Loucy (cell line): ENCODE measurements around the gene FCHSD2.

Source experiments
- H2AFZ ChIP-seq: fragments of 200-600 bp; sonication (generic); 2 replicates; pipeline ENCODE4 v1.6.0; 2016; ENCODE audit warnings: antibody characterized with exemption, mild to moderate bottlenecking, low read length, moderate library complexity
- H3F3A ChIP-seq: fragments of 200-600 bp; 2 replicates; pipeline ENCODE4 v1.6.0; 2016; ENCODE audit warnings: antibody characterized with exemption, low read depth, mild to moderate bottlenecking
- H3K27me3 ChIP-seq: fragments of 200-600 bp; sonication (generic); 2 replicates; pipeline ENCODE4 v1.6.1; 2014; ENCODE audit warnings: low read length, mild to moderate bottlenecking; ENCODE audit not compliant: insufficient read depth, poor library complexity, severe bottlenecking
- H3K36me3 ChIP-seq: fragments of 200-600 bp; sonication (generic); 2 replicates; pipeline ENCODE4 v1.6.1; 2016; ENCODE audit warnings: low read length; ENCODE audit not compliant: insufficient read depth
- H3K4me1 ChIP-seq: fragments of 200-600 bp; sonication (generic); 2 replicates; pipeline ENCODE4 v1.5.1; 2014; ENCODE audit warnings: low read length, mild to moderate bottlenecking; ENCODE audit not compliant: insufficient read depth, poor library complexity, severe bottlenecking
- H3K4me2 ChIP-seq: fragments of 200-600 bp; sonication (generic); 2 replicates; pipeline ENCODE4 v1.6.0; 2014; ENCODE audit warnings: antibody characterized with exemption, low read length, low read depth, mild to moderate bottlenecking; ENCODE audit not compliant: poor library complexity, severe bottlenecking
- H3K4me3 ChIP-seq: fragments of 200-600 bp; sonication (generic); 2 replicates; pipeline ENCODE4 v1.5.1; 2014; ENCODE audit warnings: low read length, mild to moderate bottlenecking, mixed read lengths; ENCODE audit not compliant: poor library complexity, severe bottlenecking
- H3K79me2 ChIP-seq: fragments of 200-600 bp; sonication (generic); 2 replicates; pipeline ENCODE4 v1.6.1; 2014; ENCODE audit warnings: low read length; ENCODE audit not compliant: insufficient read depth
- H3K9ac ChIP-seq: fragments of 200-600 bp; sonication (generic); 2 replicates; pipeline ENCODE4 v1.6.0; 2014; ENCODE audit warnings: mild to moderate bottlenecking, low read depth, low read length, moderate library complexity; ENCODE audit not compliant: poor library complexity, severe bottlenecking
- H3K9me2 ChIP-seq: fragments of 200-600 bp; sonication (generic); replicated peaks from 2 replicates; pipeline ENCODE4 v1.6.1; 2016; ENCODE audit warnings: low read depth, low read length, mixed read lengths
- H3K9me3 ChIP-seq: fragments of 200-600 bp; sonication (generic); 2 replicates; pipeline ENCODE4 v1.6.1; 2014; ENCODE audit warnings: mild to moderate bottlenecking, antibody characterized with exemption, low read length, low read depth; ENCODE audit not compliant: insufficient read depth
- H4K20me1 ChIP-seq: fragments of 200-600 bp; sonication (generic); 2 replicates; pipeline ENCODE4 v1.6.0; 2014; ENCODE audit warnings: antibody characterized with exemption, low read length, mild to moderate bottlenecking; ENCODE audit not compliant: insufficient read depth, poor library complexity, severe bottlenecking
- CTCF ChIP-seq: fragments of 200-600 bp; sonication (generic); conservative IDR thresholded peaks from 2 replicates; pipeline ENCODE4 v1.5.1; 2014; ENCODE audit warnings: mild to moderate bottlenecking, antibody characterized with exemption, low read length
- EZH2phosphoT487 ChIP-seq: fragments of 200-600 bp; IDR thresholded peaks from 2 replicates; pipeline ENCODE4 v1.6.1; 2018; ENCODE audit warnings: antibody characterized with exemption, mild to moderate bottlenecking, moderate library complexity, borderline replicate concordance

Gene FCHSD2

GRCh38 chr11:73162196-73162740 lies 20.1 kb upstream of the FCHSD2 start:
- no peaks in the 10 kb centered on the region for H3K9me2 ChIP-seq
- no peaks in the 10 kb centered on the region for H3K9me3 ChIP-seq
- peaks cover 73% of the 10 kb centered on the region for H3K4me1 ChIP-seq
- H3K36me3 ChIP-seq = no peaks in the 10 kb centered on the region
- TF ChIP-seq EZH2phosphoT487 = no peak
- TF ChIP-seq CTCF = no peak
- peak overlapping the region; percentile 21 for H3K9ac ChIP-seq
- no peak overlapping the region for H3K4me3 ChIP-seq
- H3K79me2 ChIP-seq = no peaks in the 10 kb centered on the region
- H4K20me1 ChIP-seq = no peaks in the 10 kb centered on the region
- no peak overlapping the region for H2AFZ ChIP-seq
- H3K4me2 ChIP-seq = peak overlapping the region; percentile 21
- no peaks in the 10 kb centered on the region for H3F3A ChIP-seq
- H3K27me3 ChIP-seq = no peaks in the 10 kb centered on the region

GRCh38 chr11:73160005-73160760 lies 18.1 kb upstream of the FCHSD2 start:
- H3K9ac ChIP-seq = peak overlapping the region; percentile 67
- TF ChIP-seq EZH2phosphoT487 (no peak), CTCF (no peak)
- no peaks in the 10 kb centered on the region for H3K9me2 ChIP-seq
- H2AFZ ChIP-seq = no peak overlapping the region
- no peaks in the 10 kb centered on the region for H3K36me3 ChIP-seq
- H3K79me2 ChIP-seq = no peaks in the 10 kb centered on the region
- no peaks in the 10 kb centered on the region for H4K20me1 ChIP-seq
- H3K27me3 ChIP-seq = no peaks in the 10 kb centered on the region
- H3F3A ChIP-seq = peaks cover under 1% of the 10 kb centered on the region
- no peak overlapping the region for H3K4me2 ChIP-seq
- H3K9me3 ChIP-seq = no peaks in the 10 kb centered on the region
- H3K4me3 ChIP-seq = no peak overlapping the region
- H3K4me1 ChIP-seq = peaks cover 83% of the 10 kb centered on the region

GRCh38 chr11:73159297-73159696 lies 17.2 kb upstream of the FCHSD2 start:
- Histone ChIP-seq H2AFZ (no peak overlapping the region), H3K9ac (peak overlapping the region; percentile 67), H3K4me2 (no peak overlapping the region), H3K9me2 (no peaks in the 10 kb centered on the region), H4K20me1 (no peaks in the 10 kb centered on the region), H3K79me2 (no peaks in the 10 kb centered on the region), H3F3A (peaks cover 8% of the 10 kb centered on the region), H3K9me3 (no peaks in the 10 kb centered on the region), H3K4me1 (peaks cover 82% of the 10 kb centered on the region), H3K4me3 (no peak overlapping the region), H3K27me3 (no peaks in the 10 kb centered on the region), H3K36me3 (no peaks in the 10 kb centered on the region)
- TF ChIP-seq EZH2phosphoT487 (no peak), CTCF (no peak)
